ENCODE results near the gene VKORC1. TPM values are rescaled to one million over a fixed set of nuclear protein-coding genes. Genes with fewer than 3 reads are reported as not detected.
"Not testable (repeated sequence)": the region's sequence is repeated elsewhere in the genome, so short reads cannot be mapped to it uniquely, and the experiment has no call there.

The VKORC1 gene
- polyA plus RNA-seq: 10 to 100 TPM; 54.4 to 87.8 (median 80.6) TPM
- long read RNA-seq, donor 1: 0 reads
- long read RNA-seq, donor 2, transcript VKORC1-205 (3 exons, 1,012 nt): major isoform, 11 of 18 reads
- long read RNA-seq, donor 2, transcript VKORC1-207 (2 exons, 461 nt): minor isoform, 6 of 18 reads
- long read RNA-seq, donor 2, partial matches to known transcripts: 0 of 18 reads
- long read RNA-seq, donor 2, other reads (novel, unspliced or antisense): 0 of 18 reads
- long read RNA-seq, donor 3, transcript VKORC1-205 (3 exons, 1,012 nt): major isoform, 30 of 45 reads
- long read RNA-seq, donor 3, transcript VKORC1-207 (2 exons, 461 nt): minor isoform, 13 of 45 reads
- long read RNA-seq, donor 3, partial matches to known transcripts: 0 of 45 reads
- long read RNA-seq, donor 3, other reads (novel, unspliced or antisense): 0 of 45 reads
- long read RNA-seq, donor 4: 0 reads
- long read RNA-seq, donor 5, transcript VKORC1-205 (3 exons, 1,012 nt): major isoform, 5 of 11 reads
- long read RNA-seq, donor 5, transcript VKORC1-207 (2 exons, 461 nt): major isoform, 5 of 11 reads
- long read RNA-seq, donor 5, partial matches to known transcripts: 0 of 11 reads
- long read RNA-seq, donor 5, other reads (novel, unspliced or antisense): 0 of 11 reads
- long read RNA-seq, donor 6, transcript VKORC1-203 (2 exons, 901 nt): minor isoform, 6 of 52 reads
- long read RNA-seq, donor 6, transcript VKORC1-207 (2 exons, 461 nt): minor isoform, 11 of 52 reads
- long read RNA-seq, donor 6, transcript VKORC1-205 (3 exons, 1,012 nt): major isoform, 35 of 52 reads
- long read RNA-seq, donor 6, partial matches to known transcripts: 0 of 52 reads
- long read RNA-seq, donor 6, other reads (novel, unspliced or antisense): 0 of 52 reads
- long read RNA-seq, donor 7, transcript VKORC1-203 (2 exons, 901 nt): minor isoform, 19 of 140 reads
- long read RNA-seq, donor 7, transcript VKORC1-207 (2 exons, 461 nt): minor isoform, 37 of 140 reads
- long read RNA-seq, donor 7, transcript VKORC1-205 (3 exons, 1,012 nt): major isoform, 84 of 140 reads
- long read RNA-seq, donor 7, partial matches to known transcripts: 0 of 140 reads
- long read RNA-seq, donor 7, other reads (novel, unspliced or antisense): 0 of 140 reads
- long read RNA-seq, donor 8, transcript VKORC1-205 (3 exons, 1,012 nt): major isoform, 5 of 10 reads
- long read RNA-seq, donor 8, transcript VKORC1-207 (2 exons, 461 nt): major isoform, 5 of 10 reads
- long read RNA-seq, donor 8, partial matches to known transcripts: 0 of 10 reads
- long read RNA-seq, donor 8, other reads (novel, unspliced or antisense): 0 of 10 reads
- long read RNA-seq, donor 9, transcript VKORC1-205 (3 exons, 1,012 nt): major isoform, 13 of 17 reads
- long read RNA-seq, donor 9, partial matches to known transcripts: 0 of 17 reads
- long read RNA-seq, donor 9, other reads (novel, unspliced or antisense): 0 of 17 reads
- long read RNA-seq, donor 10, transcript VKORC1-205 (3 exons, 1,012 nt): minor isoform, 30 of 72 reads
- long read RNA-seq, donor 10, transcript VKORC1-203 (2 exons, 901 nt): minor isoform, 9 of 72 reads
- long read RNA-seq, donor 10, transcript VKORC1-207 (2 exons, 461 nt): major isoform, 32 of 72 reads
- long read RNA-seq, donor 10, partial matches to known transcripts: 0 of 72 reads
- long read RNA-seq, donor 10, other reads (novel, unspliced or antisense): 0 of 72 reads

DNA sequence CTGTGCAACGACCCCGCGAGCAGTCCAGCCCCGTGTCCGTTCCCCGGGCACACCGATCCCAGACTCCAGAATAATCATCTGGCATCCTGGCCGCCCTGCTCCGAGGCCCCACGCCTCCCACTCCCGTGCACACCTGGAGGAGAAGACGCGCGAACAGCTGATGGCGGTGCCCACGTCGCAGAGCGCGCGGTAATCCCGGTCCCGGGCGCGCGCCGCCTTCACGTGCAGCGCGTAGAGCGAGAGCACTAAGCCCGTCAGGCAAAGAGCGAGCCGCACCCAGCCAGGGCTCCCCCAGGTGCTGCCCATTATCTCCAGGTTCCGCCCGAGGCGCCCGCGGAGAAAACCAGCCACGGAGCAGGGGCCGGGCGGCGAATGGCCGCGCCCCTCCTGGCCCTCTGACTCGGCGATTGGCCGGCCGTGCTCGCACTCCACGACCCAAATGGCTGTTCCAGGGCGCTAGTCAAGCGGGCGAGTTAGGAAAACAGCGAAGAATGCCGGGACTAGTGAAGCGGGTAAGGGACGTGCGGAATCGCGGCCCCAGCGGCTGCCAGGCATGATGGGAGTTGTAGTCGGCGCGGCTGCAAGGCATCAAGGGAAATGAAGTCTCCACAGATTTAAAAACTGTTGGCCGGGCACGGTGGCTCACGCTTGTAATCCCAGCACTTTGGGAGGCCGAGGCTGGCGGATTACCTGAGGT lies at the start of gene VKORC1:
VKORC1 (minus strand) TSS at position 374 of the 697 bp plus-strand sequence; CDS start at position 306, 68 bp downstream.
- no peak for FAIRE-seq
- peak within 1 kb of the TSS; percentile 75 to 93 (median 88) for H3K27ac ChIP-seq (ENCODE audit: low read depth in 1 of 3, low read length in 2 of 3)

DNA sequence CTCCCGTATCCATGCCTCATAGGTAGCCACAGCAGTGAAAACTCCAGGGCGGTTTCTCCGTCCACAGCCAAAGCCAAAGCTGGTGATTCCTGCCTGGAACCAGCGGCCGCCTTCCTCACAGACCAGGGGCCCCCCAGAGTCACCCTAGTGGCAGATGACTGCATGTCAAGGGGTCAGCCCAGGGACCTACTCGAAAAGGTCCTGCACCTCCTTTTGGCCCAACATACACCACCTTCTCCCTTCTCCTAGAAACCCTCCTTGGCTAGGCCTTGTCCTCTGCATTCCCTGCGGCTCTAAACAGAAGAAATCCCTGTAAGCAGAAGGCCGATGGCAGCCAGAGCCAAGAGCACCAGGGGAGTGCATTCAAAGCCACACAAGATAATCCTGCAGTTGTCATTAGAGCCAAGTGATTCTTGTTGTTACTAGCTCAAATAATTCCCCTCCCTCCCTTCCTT lies 49.1 kb upstream of the VKORC1 start:
- DNase-seq (no peak), FAIRE-seq (no peak)
- no peak overlapping the region for H3K4me3 ChIP-seq (ENCODE audit: low read depth in 1 of 3, low read length in 3 of 3)
- peaks cover 0 to 8% (median 0%) of the 10 kb centered on the region in 3 donors for H3K27me3 ChIP-seq (ENCODE audit: control insufficient read depth in 3 of 3, insufficient read depth in 3 of 3, low read length in 3 of 3)
- no peaks in the 10 kb centered on the region for H3K9me3 ChIP-seq (ENCODE audit: control insufficient read depth in 2 of 2, insufficient read depth in 1 of 2, low read depth in 1 of 2, low read length in 1 of 2)
- no peaks in the 10 kb centered on the region for H3K36me3 ChIP-seq (ENCODE audit: control insufficient read depth in 3 of 3, insufficient read depth in 2 of 3, low read depth in 1 of 3, low read length in 3 of 3)
- H3K27ac ChIP-seq (ENCODE audit: low read depth in 1 of 3, low read length in 2 of 3): no peak overlapping the region
- 91 to 96% (median 94%) methylated on average over 8 of the region's 8 CpGs for WGBS, 3 donors
- H3K4me1 ChIP-seq (ENCODE audit: control insufficient read depth in 3 of 3, insufficient read depth in 2 of 3, low read depth in 1 of 3, low read length in 2 of 3): peaks cover 4 to 37% (median 8%) of the 10 kb centered on the region in 3 donors

More for the DNA sequence above, at the start of gene VKORC1:
- Histone ChIP-seq H3K9me3 (ENCODE audit: control insufficient read depth in 2 of 2, insufficient read depth in 1 of 2, low read depth in 1 of 2, low read length in 1 of 2) (no peaks in the 10 kb centered on the region), H3K27me3 (ENCODE audit: control insufficient read depth in 3 of 3, insufficient read depth in 3 of 3, low read length in 3 of 3) (no peaks in the 10 kb centered on the region), H3K4me1 (ENCODE audit: control insufficient read depth in 3 of 3, insufficient read depth in 2 of 3, low read depth in 1 of 3, low read length in 2 of 3) (peaks cover 0 to 6% (median 5%) of the 10 kb centered on the region in 3 donors), H3K36me3 (ENCODE audit: control insufficient read depth in 3 of 3, insufficient read depth in 2 of 3, low read depth in 1 of 3, low read length in 3 of 3) (peaks cover 0 to 21% (median 2%) of the 10 kb centered on the region in 3 donors), H3K4me3 (ENCODE audit: low read depth in 1 of 3, low read length in 3 of 3) (peak within 1 kb of the TSS; percentile 48 to 82 (median 76))
- DNase-seq: peak; percentile 96 to 99
- 0% methylated on average over 66 to 69 of the region's 69 CpGs for WGBS, 3 donors

DNA sequence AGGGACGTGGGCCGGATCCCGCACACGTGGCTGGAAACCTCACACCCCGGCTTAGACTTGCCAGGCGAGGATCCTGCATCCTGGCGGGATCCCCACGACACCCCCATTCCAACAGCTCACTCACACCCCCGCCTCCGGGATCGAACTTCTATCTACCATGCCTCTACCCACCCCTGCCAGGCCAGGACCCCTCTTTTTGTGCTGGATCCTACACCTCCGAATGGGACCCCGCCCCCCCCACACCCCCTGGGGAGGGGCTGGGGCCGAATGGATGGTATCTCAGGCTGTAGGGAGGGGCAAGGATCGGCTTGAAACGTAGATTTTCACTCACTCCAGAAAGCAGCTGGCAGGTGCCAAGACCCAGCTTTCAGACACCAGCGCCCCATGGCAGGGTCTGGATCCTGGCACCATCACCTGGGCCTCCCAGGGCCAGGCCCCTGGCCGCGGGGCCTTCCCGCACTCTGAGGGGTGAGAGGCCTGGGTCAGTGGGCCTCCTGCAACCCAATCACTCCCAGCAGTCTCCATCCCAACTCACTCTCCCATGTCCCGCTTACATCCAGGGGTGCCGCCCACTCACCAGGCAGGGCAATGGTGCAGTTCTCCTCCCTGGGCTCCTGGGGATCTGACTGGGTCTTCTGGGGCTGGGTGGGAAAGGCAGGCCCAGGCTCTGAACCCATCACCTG lies 48.6 kb upstream of the VKORC1 start:
- Histone ChIP-seq H3K27me3 (ENCODE audit: control insufficient read depth in 3 of 3, insufficient read depth in 3 of 3, low read length in 3 of 3) (peaks cover 0 to 8% (median 0%) of the 10 kb centered on the region in 3 donors), H3K36me3 (ENCODE audit: control insufficient read depth in 3 of 3, insufficient read depth in 2 of 3, low read depth in 1 of 3, low read length in 3 of 3) (no peaks in the 10 kb centered on the region), H3K4me3 (ENCODE audit: low read depth in 1 of 3, low read length in 3 of 3) (peak overlapping the region in 1 of 3 donors; percentile 56), H3K27ac (ENCODE audit: low read depth in 1 of 3, low read length in 2 of 3) (peak overlapping the region in 2 of 3 donors; percentile 89 to 99), H3K4me1 (ENCODE audit: control insufficient read depth in 3 of 3, insufficient read depth in 2 of 3, low read depth in 1 of 3, low read length in 2 of 3) (peaks cover 4 to 41% (median 9%) of the 10 kb centered on the region in 3 donors), H3K9me3 (ENCODE audit: control insufficient read depth in 2 of 2, insufficient read depth in 1 of 2, low read depth in 1 of 2, low read length in 1 of 2) (no peaks in the 10 kb centered on the region)
- WGBS, 3 donors: 63 to 69% (median 67%) methylated on average over 19 to 22 of the region's 22 CpGs
- no peak for FAIRE-seq
- DNase-seq: no peak

DNA sequence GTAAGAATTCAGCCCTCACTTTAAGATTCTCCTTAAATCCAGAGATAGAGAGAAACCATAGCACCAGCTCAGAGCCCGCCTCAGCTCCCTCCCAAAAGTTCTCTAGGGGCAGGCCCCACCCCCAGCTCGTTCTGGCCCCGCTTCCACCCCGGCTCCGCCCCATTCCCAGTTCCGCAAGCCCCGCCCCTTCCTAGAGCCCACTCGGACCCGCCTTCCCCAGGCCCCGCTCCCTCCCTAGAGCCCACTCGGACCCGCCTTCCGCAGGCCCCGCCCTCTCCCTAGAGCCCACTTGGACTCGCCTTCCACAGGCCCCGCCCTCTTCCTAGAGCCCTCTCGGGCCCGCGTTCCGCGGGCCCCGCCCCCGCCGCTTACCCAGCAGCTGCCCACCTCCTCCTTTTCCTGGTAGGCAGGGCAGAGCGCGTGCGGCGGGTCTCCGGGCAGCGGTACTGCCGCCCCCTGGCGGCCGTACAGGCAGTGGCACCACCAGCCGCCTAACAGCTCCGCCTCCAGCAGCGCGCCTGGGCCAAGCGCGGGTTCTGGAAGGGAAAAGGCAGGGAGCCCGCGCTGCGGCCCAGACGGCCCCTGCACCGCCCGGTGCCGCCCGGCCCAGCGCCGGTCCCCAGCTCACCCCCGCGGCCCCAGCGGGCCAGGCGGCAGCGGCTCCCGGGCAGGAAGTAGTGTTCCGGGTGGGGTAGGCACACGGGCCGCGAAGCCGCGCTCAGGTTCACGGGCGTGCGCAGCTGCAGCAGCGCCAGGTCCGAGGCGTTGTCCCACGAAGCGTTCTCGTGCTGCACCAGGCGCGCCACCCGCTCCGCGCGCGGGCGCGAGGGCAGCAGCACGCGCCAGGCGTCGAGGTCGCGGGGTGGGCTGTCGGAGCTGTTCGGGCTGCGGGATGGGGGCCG lies 47.8 kb upstream of the VKORC1 start:
- FAIRE-seq: no peak
- no peaks in the 10 kb centered on the region for H3K36me3 ChIP-seq (ENCODE audit: control insufficient read depth in 3 of 3, insufficient read depth in 2 of 3, low read depth in 1 of 3, low read length in 3 of 3)
- DNase-seq: peak; percentile 99
- peak overlapping the region; percentile 89 to 99 (median 92) for H3K27ac ChIP-seq (ENCODE audit: low read depth in 1 of 3, low read length in 2 of 3)
- H3K4me1 ChIP-seq (ENCODE audit: control insufficient read depth in 3 of 3, insufficient read depth in 2 of 3, low read depth in 1 of 3, low read length in 2 of 3): peaks cover 4 to 40% (median 11%) of the 10 kb centered on the region in 3 donors
- H3K4me3 ChIP-seq (ENCODE audit: low read depth in 1 of 3, low read length in 3 of 3): peak overlapping the region; percentile 9 to 56 (median 27)
- peaks cover 0 to 5% (median 0%) of the 10 kb centered on the region in 3 donors for H3K27me3 ChIP-seq (ENCODE audit: control insufficient read depth in 3 of 3, insufficient read depth in 3 of 3, low read length in 3 of 3)
- WGBS, 3 donors: 2 to 8% (median 4%) methylated on average over 64 to 89 of the region's 89 CpGs
- H3K9me3 ChIP-seq (ENCODE audit: control insufficient read depth in 2 of 2, insufficient read depth in 1 of 2, low read depth in 1 of 2, low read length in 1 of 2): no peaks in the 10 kb centered on the region

DNA sequence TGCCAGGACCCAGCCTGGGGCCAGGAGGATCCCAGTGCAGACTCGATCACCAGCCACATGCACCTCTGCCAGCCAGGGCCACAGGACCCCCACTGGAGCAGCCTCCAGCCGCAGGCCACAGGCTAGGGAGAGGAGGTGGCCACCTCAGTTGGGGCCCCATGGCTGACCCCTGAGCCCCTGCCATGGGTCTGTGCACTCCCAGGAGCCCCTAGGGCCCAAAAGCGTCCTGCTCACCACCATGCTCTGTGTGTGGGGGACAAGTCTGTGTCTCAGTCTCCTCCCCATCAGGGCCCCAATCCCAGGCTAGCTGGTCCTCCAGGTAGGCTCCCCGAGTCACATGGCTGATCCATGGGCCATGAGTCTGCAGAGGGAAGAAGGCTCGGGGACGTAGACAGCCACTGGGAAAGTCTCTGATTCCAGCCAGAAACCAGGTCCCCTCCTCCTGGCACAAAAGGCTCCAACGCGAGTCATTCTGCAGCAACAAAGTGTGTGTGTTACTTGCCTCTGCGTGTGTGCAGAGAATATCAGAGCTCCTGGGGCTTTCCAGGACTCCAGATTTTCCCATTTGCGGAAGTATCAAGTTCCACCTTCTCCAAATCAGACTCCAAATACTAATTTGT lies 47.0 kb upstream of the VKORC1 start:
- no peak for FAIRE-seq

DNA sequence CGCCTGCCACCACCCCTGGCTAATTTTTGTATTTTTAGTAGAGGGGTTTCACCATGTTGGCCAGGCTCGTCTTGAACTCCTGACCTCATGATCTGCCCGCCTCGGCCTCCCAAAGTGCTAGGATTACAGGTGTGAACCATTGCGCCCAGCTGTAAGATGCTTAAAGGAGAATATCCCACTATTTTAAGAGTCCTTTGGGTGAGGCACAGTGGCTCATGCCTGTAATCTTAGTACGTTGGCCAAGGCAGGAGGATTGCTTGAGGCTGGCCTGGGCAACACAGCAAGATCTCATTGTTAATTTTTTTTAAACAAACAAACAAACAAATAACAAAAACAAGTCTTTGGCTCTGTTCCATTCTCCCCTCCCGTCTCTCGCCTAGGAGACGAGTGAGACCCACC lies 46.5 kb upstream of the VKORC1 start:
- H3K4me3 ChIP-seq (ENCODE audit: low read depth in 1 of 3, low read length in 3 of 3); H3K27me3 ChIP-seq (ENCODE audit: control insufficient read depth in 3 of 3, insufficient read depth in 3 of 3, low read length in 3 of 3); H3K36me3 ChIP-seq (ENCODE audit: control insufficient read depth in 3 of 3, insufficient read depth in 2 of 3, low read depth in 1 of 3, low read length in 3 of 3); FAIRE-seq; H3K9me3 ChIP-seq (ENCODE audit: control insufficient read depth in 2 of 2, insufficient read depth in 1 of 2, low read depth in 1 of 2, low read length in 1 of 2); DNase-seq: not testable (repeated sequence)
- 73 to 86% (median 83%) methylated on average over 9 of the region's 9 CpGs for WGBS, 3 donors
- peaks cover 4 to 48% (median 11%) of the 10 kb centered on the region in 3 donors for H3K4me1 ChIP-seq (ENCODE audit: control insufficient read depth in 3 of 3, insufficient read depth in 2 of 3, low read depth in 1 of 3, low read length in 2 of 3)
- H3K27ac ChIP-seq (ENCODE audit: low read depth in 1 of 3, low read length in 2 of 3): peak overlapping the region; percentile 89 to 99 (median 92)

More for the DNA sequence above, 47.0 kb upstream of the VKORC1 start:
- Histone ChIP-seq H3K9me3 (ENCODE audit: control insufficient read depth in 2 of 2, insufficient read depth in 1 of 2, low read depth in 1 of 2, low read length in 1 of 2) (no peaks in the 10 kb centered on the region), H3K27me3 (ENCODE audit: control insufficient read depth in 3 of 3, insufficient read depth in 3 of 3, low read length in 3 of 3) (no peaks in the 10 kb centered on the region), H3K36me3 (ENCODE audit: control insufficient read depth in 3 of 3, insufficient read depth in 2 of 3, low read depth in 1 of 3, low read length in 3 of 3) (no peaks in the 10 kb centered on the region), H3K4me1 (ENCODE audit: control insufficient read depth in 3 of 3, insufficient read depth in 2 of 3, low read depth in 1 of 3, low read length in 2 of 3) (peaks cover 4 to 43% (median 11%) of the 10 kb centered on the region in 3 donors), H3K4me3 (ENCODE audit: low read depth in 1 of 3, low read length in 3 of 3) (peak overlapping the region in 2 of 3 donors; percentile 25 to 27), H3K27ac (ENCODE audit: low read depth in 1 of 3, low read length in 2 of 3) (peak overlapping the region; percentile 89 to 99 (median 92))
- no peak for DNase-seq
- WGBS, 3 donors: 23 to 32% (median 29%) methylated on average over 10 of the region's 10 CpGs

All from small intestine (tissue), 16 donors.